NCI-H774 (cell line): ENCODE measurements around the gene HACD2.
A peak's percentile ranks its signal among the peaks of the same experiment; 100 is the strongest.
"Not testable (repeated sequence)": the region's sequence is repeated elsewhere in the genome, so short reads cannot be mapped to it uniquely, and the experiment has no call there.

Source experiments
- DNase-seq: peaks from one replicate; lab custom pipeline; 2025; lab: John Stamatoyannopoulos, UW

The HACD2 gene

DNA sequence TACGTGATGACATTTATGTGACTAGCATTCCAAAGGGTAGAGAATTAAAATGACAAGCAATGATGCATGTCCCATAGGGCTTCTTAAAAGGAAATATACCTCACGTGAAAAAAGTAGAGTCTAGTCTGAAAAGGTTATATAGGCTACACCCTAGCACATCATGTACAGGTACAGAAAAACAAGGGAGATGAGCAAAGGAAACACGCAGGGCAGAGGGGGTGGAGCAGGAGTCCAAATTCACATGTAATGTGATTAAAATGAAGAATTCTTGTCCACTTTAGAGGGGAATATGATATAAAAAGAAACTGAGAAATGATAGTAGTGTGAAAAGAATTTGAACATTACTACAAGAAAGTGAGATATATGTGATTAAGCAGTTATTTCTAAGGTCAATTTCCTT lies 59.4 kb downstream of the HACD2 start:
- no peak for DNase-seq

DNA sequence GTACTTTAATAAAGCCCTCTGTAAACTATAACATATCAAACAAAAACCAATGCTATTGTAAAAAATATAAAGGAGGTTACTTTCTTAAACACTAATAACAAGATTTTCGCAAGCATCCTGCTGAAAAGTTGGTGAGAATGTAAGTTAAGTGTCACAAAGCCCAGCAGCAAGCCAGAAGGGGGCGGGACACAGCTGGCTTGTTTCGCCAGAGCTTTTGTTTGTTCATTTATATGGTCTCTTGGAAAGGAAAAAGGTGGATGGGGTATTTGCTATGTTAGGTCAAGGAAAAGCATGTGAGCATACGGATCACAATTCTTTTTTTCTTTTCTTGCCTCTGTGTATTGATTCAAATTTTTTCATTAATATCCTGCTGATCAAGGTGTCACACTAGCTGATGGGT lies 59.9 kb downstream of the HACD2 start:
- no peak for DNase-seq

DNA sequence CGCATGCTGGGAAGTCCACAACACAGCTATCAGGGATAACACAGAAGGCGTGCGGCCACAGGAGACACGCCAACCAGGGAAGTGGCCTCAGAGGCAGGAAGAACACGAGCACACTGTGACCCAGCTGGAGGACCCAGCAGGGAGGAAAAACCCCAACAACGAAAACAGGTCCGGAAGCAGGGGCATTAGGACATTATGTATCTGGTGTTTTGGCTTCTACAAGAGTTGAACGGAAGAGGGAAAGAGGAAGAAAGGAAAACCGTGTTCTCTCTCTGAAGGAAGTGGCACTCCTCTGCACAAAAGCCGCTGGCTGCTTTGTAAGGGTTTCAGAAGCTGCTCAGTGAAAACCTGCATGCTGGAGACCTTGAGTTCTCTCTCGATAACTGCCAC lies 61.8 kb downstream of the HACD2 start:
- DNase-seq: no peak

DNA sequence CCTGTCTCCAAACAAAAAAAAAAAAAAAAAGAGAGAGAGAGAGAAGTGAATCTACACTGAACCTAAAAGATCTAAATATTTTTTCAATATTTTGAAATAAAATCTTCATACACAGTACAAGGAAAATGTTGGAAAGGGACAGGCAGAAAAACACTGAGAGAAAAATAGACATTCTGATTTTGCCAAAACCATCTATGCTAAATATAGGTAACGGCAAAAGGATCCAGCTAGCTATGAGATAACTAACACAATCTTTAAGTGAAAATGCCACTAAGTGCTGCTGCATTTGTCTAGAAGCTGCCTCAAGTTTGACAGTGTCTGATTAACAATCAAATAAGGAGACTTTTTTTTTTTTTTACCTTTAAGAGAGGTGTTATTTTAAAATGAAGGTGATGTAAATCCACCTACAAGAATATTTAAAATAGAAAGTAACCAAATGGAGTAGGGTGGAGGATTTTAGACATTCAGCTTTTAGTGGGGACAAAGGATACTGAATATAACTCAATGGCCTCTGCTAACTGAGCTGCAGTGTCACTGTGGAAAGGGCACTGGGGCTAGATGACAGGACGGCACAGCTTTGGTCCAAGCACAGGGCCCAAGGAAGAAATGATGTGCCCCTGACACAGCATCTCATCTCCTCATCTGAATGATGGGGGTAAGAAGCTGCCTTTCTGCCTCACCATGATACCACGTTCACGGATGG lies 62.4 kb downstream of the HACD2 start:
- no peak for DNase-seq

GRCh38 chr3:123521179-123521969 lies 63.5 kb downstream of the HACD2 start:
- DNase-seq: no peak

- DNase-seq: no peak
Measured at GRCh38 chr3:123520656-123521055, 64.2 kb downstream of the HACD2 start.

GRCh38 chr3:123518892-123519485 lies 65.9 kb downstream of the HACD2 start:
- DNase-seq: no peak

GRCh38 chr3:123511726-123512125 lies 73.1 kb downstream of the HACD2 start:
- no peak for DNase-seq

DNA sequence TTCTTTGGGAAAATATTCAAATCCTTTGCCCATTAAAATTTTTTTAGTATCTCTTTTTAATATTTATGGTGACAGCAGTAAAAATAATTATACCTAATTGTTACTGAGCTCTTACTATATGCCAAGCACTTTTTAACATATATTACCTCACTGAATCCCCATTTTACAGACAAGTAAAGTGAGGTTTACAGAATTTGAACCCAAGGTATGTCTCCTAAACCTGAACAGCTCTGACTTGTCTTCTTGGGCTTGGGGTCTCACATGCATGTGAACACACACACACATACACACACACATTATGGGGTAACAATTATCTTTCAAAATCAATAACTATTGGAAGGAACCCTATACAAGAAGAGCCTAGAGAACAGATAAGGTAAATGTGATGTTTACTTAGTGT lies 73.8 kb downstream of the HACD2 start:
- DNase-seq: no peak

GRCh38 chr3:123508178-123508577 lies 76.7 kb downstream of the HACD2 start:
- no peak for DNase-seq

GRCh38 chr3:123505820-123506219 lies 79.0 kb downstream of the HACD2 start:
- no peak for DNase-seq

DNA sequence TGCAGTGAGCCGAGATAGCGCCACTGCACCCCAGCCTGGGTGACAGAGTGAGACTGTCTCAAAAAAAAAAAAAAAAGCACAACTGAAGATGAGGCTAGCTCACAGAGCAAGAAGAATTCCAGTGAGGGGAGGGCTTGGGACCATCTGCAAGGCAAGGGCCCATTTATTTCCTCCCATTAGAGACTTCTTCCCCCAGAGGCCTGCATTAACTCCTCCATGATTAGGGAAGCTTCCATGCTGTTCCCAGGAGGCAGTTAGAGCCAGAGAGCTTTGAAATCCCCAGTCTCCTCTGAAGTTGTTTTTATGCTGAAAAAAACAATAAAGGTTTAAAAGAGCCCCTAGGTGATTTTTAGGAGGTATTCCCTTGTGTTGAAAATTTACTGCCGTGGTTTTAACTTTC lies 81.7 kb downstream of the HACD2 start:
- no peak for DNase-seq

DNA sequence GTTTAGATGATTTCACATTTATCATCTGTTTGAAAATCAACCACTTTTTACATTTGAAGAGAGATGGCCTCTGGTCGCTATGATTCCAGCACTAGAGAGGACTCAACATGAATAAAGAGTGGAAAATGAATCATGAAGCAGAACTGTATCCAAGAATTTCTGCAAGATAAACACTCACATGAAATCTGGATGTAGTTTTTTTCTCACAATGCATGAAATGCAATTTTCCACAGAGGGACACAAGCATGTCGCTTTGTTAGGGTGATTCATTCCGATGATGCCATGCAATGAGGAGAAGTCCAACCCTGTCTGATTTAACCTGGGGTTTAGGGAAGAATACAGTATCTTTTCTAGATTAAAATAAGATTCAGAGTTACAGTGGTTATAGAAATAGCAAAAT lies 85.5 kb downstream of the HACD2 start:
- DNase-seq: no peak

GRCh38 chr3:123498761-123499160 lies 86.1 kb downstream of the HACD2 start:
- no peak for DNase-seq

DNA sequence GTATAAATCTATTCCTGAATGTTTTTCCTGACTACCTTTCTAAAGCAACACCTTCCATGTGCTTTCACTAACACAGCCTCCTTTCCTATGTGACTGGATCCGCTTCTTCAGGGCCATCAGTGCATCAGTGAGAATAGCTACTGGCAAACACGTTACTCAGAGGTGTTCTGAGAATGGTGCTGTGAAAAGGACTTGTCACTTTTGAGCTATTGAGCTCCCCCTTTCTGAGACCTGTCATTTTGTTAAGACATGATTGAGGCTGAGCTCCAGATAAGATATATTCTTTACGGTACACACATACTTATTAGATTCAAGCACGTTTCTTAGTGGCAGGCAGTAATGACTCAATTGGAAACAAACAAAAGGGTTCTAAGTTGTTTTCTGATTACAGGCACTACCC lies 90.9 kb downstream of the HACD2 start:
- no peak for DNase-seq

- no peak for DNase-seq
Measured at GRCh38 chr3:123491966-123492587, 92.8 kb downstream of the HACD2 start.

DNA sequence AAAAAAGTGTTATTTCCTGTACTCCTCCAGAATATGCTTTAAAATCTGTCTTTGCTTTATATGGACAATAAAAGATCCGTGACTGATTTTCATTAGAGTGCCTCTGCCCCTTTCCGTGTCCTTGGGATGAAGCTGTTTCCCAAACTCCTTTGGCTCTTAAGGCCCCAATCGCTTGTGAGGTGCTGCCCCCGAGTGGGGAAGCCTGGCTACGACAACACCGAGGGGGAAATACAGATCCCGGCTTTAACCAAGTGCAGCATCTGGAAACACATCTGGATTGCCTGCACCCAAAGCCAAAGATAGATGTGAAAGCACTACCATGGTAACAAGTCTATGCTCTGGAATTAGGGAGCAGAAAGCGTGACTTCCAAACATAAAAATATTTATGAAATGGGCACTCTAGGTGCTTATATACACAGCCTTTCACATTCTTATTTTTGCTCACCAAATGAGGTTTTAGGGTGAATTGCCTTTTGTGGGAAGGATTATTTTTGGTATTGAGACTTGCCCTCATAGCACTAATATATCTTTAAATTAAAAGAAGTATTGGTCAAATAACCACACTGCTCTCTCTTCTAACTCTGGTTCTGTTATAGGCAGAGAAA lies 95.4 kb downstream of the HACD2 start:
- peak; percentile 5 for DNase-seq

GRCh38 chr3:123488645-123489347 lies 96.1 kb downstream of the HACD2 start:
- DNase-seq: no peak

DNA sequence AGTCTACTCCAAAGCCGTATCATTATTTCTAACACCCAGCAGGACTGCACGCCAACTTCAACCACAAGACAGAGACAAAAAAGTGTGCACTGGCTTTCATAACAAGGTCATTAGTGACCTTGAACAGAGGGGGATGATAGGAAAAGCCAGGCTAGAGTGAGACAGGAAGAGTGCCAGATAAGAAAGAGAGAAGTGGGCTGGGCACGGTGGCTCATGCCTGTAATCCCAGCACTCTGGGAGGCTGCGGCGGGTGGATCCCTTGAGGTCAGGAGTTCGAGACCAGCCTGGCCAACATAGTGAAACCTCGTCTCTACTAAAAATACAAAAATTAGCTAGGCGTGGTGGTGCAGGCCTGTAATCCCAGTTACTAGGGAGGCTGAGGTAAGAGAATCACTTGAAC lies 97.8 kb downstream of the HACD2 start:
- not testable (repeated sequence) for DNase-seq

- no peak for DNase-seq
Measured at GRCh38 chr3:123486460-123486859, 98.4 kb downstream of the HACD2 start.

GRCh38 chr3:123485551-123485950 lies 99.3 kb downstream of the HACD2 start:
- DNase-seq: no peak

DNA sequence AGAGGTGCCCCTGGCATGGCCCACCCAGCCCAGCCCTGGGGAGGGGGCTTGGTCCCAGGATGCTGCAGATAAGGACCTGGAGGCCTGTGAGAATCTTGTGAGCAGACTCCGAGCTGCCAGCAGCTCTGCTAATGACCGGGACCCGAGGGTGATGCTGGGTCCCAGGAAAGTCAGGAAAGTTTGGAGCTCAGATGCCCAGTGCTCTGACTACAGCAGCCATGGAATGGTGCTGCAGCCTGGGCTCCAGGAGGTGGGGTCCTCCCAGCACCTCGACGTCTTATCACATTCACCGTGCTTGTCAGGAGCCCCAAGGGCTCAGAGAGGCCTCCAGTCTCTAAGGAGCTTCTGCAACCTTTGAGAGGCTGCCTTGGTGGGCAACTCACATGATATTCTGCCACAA lies 101.7 kb downstream of the HACD2 start:
- DNase-seq: no peak
